ENCODE measurements around the gene ATP10A.
"Not testable (repeated sequence)": the region's sequence is repeated elsewhere in the genome, so short reads cannot be mapped to it uniquely, and the experiment has no call there.

ATP10A gene

DNA sequence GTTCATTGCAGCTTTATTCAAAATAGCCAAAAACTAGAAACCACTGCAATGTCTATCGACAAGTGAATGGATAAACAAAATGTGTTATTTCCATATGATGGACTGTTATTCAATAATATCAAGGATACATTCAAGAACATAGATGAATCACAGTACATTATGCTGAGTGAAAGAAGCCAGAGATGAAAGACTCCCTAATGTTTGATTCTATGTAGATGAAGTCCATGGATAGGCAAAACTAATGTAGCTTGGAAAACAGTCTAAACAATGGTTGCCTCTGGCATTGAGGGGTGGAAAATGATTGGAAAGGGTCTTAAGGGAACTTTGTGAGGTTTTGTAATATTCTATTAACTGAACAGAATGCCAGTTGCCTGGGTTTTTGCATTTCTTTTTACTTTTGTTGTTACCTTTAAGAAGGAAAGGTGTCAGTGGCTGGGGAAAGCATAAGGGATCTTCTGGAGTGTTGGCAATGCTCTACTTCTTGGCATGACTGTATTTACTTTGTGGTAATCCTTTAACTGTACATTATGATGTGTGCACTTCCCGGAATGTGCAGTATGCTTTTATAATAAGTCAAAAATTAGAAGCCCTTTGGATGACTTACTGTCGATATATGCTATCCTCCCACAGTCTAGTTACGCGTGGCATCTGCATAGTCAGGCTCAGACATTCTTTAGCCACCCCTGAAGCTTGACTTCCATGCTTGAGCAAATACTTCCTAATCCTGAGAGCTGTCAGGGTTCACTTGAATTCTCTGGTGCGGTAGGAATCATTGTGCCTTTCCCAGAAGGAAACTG is 20.5 kb upstream of the ATP10A start:
- H3K36me3 ChIP-seq = no peaks in the 10 kb centered on the region
- no peaks in the 10 kb centered on the region for H3K27me3 ChIP-seq
- TF ChIP-seq CTCF (IDR thresholded peaks at IDR 0.05) = no peak
- no peak overlapping the region for H3K4me3 ChIP-seq (ENCODE audit: low read depth in 1 of 2, low read length in 1 of 2)
- no peaks in the 10 kb centered on the region for H3K4me1 ChIP-seq (ENCODE audit: control insufficient read depth in 1 of 2, insufficient read depth in 1 of 2, low read depth in 1 of 2, low read length in 1 of 2)
- no peaks in the 10 kb centered on the region for H3K9me3 ChIP-seq
- H3K27ac ChIP-seq = no peak overlapping the region

DNA sequence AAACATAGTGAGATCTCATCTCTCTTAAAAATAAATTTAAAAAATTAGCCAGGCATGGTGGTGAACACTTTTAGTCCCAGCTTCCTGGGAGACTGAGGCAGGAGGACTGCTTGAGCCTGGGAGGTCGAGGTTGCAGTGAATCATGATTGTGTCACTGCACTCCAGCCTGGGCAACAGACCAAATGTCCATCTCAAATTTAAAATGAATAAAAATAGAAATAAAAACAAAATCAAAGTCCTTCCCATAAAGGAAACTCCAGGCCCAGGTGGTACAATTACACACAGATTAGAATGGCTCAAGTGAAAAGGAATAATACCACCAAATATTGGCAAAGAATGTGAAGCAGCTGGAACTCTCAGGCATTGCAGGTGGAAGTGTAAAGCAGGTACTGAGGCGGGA is 19.3 kb upstream of the ATP10A start:
- Histone ChIP-seq H3K36me3 (no peaks in the 10 kb centered on the region), H3K4me1 (ENCODE audit: control insufficient read depth in 1 of 2, insufficient read depth in 1 of 2, low read depth in 1 of 2, low read length in 1 of 2) (no peaks in the 10 kb centered on the region), H3K9me3 (no peaks in the 10 kb centered on the region), H3K27me3 (no peaks in the 10 kb centered on the region), H3K4me3 (ENCODE audit: low read depth in 1 of 2, low read length in 1 of 2) (no peak overlapping the region), H3K27ac (no peak overlapping the region)
- no peak for TF ChIP-seq CTCF (IDR thresholded peaks at IDR 0.05)

- not testable (repeated sequence) for H3K27ac ChIP-seq
Observed at GRCh38 chr15:25880877-25881276, 17.8 kb upstream of the ATP10A start.

DNA sequence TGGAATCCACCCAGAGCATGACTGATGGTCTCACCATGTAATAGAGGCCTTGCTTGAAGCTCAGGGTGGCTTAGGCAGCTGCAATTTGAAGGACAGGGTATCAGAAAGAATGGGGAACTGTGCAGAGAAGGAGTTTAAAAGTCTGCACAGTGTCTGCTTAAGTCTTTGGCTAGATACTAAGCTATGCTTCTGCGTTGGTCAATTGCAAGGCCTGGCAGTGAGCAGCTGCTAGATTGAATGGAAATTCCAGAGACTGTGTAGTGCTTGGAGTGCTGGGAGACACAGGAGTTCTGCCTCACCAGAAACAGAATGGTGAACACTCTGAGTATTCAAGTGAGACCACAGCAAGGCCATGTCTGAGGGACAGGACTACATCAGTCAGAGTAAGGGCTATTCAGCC is 17.3 kb upstream of the ATP10A start:
- no peak overlapping the region for H3K4me3 ChIP-seq (ENCODE audit: low read depth in 1 of 2, low read length in 1 of 2)
- H3K4me1 ChIP-seq (ENCODE audit: control insufficient read depth in 1 of 2, insufficient read depth in 1 of 2, low read depth in 1 of 2, low read length in 1 of 2) = no peaks in the 10 kb centered on the region
- TF ChIP-seq CTCF (IDR thresholded peaks at IDR 0.05) = no peak
- H3K36me3 ChIP-seq = no peaks in the 10 kb centered on the region
- H3K9me3 ChIP-seq = no peaks in the 10 kb centered on the region
- no peaks in the 10 kb centered on the region for H3K27me3 ChIP-seq
- no peak overlapping the region for H3K27ac ChIP-seq

More at GRCh38 chr15:25880877-25881276, 17.8 kb upstream of the ATP10A start:
- not testable (repeated sequence) for H3K4me3 ChIP-seq (ENCODE audit: low read depth in 1 of 2, low read length in 1 of 2); H3K27me3 ChIP-seq; H3K9me3 ChIP-seq; H3K36me3 ChIP-seq; H3K4me1 ChIP-seq (ENCODE audit: control insufficient read depth in 1 of 2, insufficient read depth in 1 of 2, low read depth in 1 of 2, low read length in 1 of 2)

GRCh38 chr15:25879438-25879837 is 16.3 kb upstream of the ATP10A start:
- no peak for TF ChIP-seq CTCF (IDR thresholded peaks at IDR 0.05)
- H3K27me3 ChIP-seq = no peaks in the 10 kb centered on the region

GRCh38 chr15:25877681-25878080 is 14.6 kb upstream of the ATP10A start:
- Histone ChIP-seq H3K4me1 (ENCODE audit: control insufficient read depth in 1 of 2, insufficient read depth in 1 of 2, low read depth in 1 of 2, low read length in 1 of 2) (no peaks in the 10 kb centered on the region), H3K4me3 (ENCODE audit: low read depth in 1 of 2, low read length in 1 of 2) (no peak overlapping the region), H3K27ac (no peak overlapping the region), H3K27me3 (no peaks in the 10 kb centered on the region), H3K9me3 (no peaks in the 10 kb centered on the region), H3K36me3 (no peaks in the 10 kb centered on the region)
- TF ChIP-seq CTCF (IDR thresholded peaks at IDR 0.05) = no peak

More at GRCh38 chr15:25879438-25879837, 16.3 kb upstream of the ATP10A start:
- no peak overlapping the region for H3K27ac ChIP-seq
- H3K36me3 ChIP-seq = no peaks in the 10 kb centered on the region
- no peaks in the 10 kb centered on the region for H3K9me3 ChIP-seq
- no peaks in the 10 kb centered on the region for H3K4me1 ChIP-seq (ENCODE audit: control insufficient read depth in 1 of 2, insufficient read depth in 1 of 2, low read depth in 1 of 2, low read length in 1 of 2)
- no peak overlapping the region for H3K4me3 ChIP-seq (ENCODE audit: low read depth in 1 of 2, low read length in 1 of 2)
